NCI-H2227 (cell line): Measurements from ENCODE around the gene SLC28A1.
"Not testable (repeated sequence)": the region's sequence is repeated elsewhere in the genome, so short reads cannot be mapped to it uniquely, and the experiment has no call there.

Source experiments
- DNase-seq: peaks from one replicate; lab custom pipeline; 2025; ENCODE audit not compliant: unreplicated experiment; lab: John Stamatoyannopoulos, UW

Gene SLC28A1

GRCh38 chr15:84862214-84862975 is 22.1 kb upstream of the SLC28A1 start:
- no peak for DNase-seq

- no peak for DNase-seq
Observed at GRCh38 chr15:84863565-84864443, 20.7 kb upstream of the SLC28A1 start.

GRCh38 chr15:84864444-84864795 is 20.0 kb upstream of the SLC28A1 start:
- DNase-seq: no peak

GRCh38 chr15:84865074-84865569 is 19.3 kb upstream of the SLC28A1 start:
- no peak for DNase-seq

GRCh38 chr15:84868037-84868880 is 16.2 kb upstream of the SLC28A1 start:
- DNase-seq: no peak

GRCh38 chr15:84869510-84869909 is 15.0 kb upstream of the SLC28A1 start:
- DNase-seq: no peak

- no peak for DNase-seq
Observed at GRCh38 chr15:84871428-84871985, 13.0 kb upstream of the SLC28A1 start.

GRCh38 chr15:84872009-84872910 is 12.2 kb upstream of the SLC28A1 start:
- DNase-seq: no peak

GRCh38 chr15:84873997-84874396 is 10.5 kb upstream of the SLC28A1 start:
- no peak for DNase-seq

- DNase-seq: no peak
Observed at GRCh38 chr15:84874981-84875699, 9.3 kb upstream of the SLC28A1 start.

GRCh38 chr15:84876269-84876668 is 8.2 kb upstream of the SLC28A1 start:
- no peak for DNase-seq

GRCh38 chr15:84877701-84878100 is 6.8 kb upstream of the SLC28A1 start:
- DNase-seq: not testable (repeated sequence)

- DNase-seq: peak; percentile 1
Observed at GRCh38 chr15:84878504-84878903, 6.0 kb upstream of the SLC28A1 start.

- DNase-seq: no peak
Observed at GRCh38 chr15:84879088-84879780, 5.2 kb upstream of the SLC28A1 start.

GRCh38 chr15:84880007-84880406 is 4.5 kb upstream of the SLC28A1 start:
- no peak for DNase-seq

GRCh38 chr15:84880822-84881519 is 3.5 kb upstream of the SLC28A1 start:
- DNase-seq: no peak

- no peak for DNase-seq
Observed at GRCh38 chr15:84881520-84881830, 3.0 kb upstream of the SLC28A1 start.

GRCh38 chr15:84883466-84883865 is 996 bp upstream of the SLC28A1 start:
- no peak for DNase-seq
